Measurements from ENCODE around the gene PTPN1.

The PTPN1 gene

GRCh38 chr20:50513169-50514034 lies 3.2 kb downstream of the PTPN1 start:
- DNase-seq (ENCODE audit: low spot score), result no peak

- no peak for DNase-seq (ENCODE audit: low spot score)
These were observed 3.8 kb downstream of the PTPN1 start for GRCh38 chr20:50514035-50514337.

- DNase-seq (ENCODE audit: low spot score), result no peak
These were observed 4.6 kb downstream of the PTPN1 start for GRCh38 chr20:50514750-50515149.

GRCh38 chr20:50515471-50516106 lies 5.4 kb downstream of the PTPN1 start:
- DNase-seq (ENCODE audit: low spot score), result no peak

- DNase-seq (ENCODE audit: low spot score), result no peak
These were observed 6.2 kb downstream of the PTPN1 start for GRCh38 chr20:50516180-50516934.

GRCh38 chr20:50516935-50517816 lies 7.0 kb downstream of the PTPN1 start:
- no peak for DNase-seq (ENCODE audit: low spot score)

- DNase-seq (ENCODE audit: low spot score), result no peak
These were observed 7.6 kb downstream of the PTPN1 start for GRCh38 chr20:50517817-50518154.

GRCh38 chr20:50518270-50518721 lies 8.1 kb downstream of the PTPN1 start:
- DNase-seq (ENCODE audit: low spot score), result no peak

GRCh38 chr20:50519036-50519762 lies 9.0 kb downstream of the PTPN1 start:
- DNase-seq (ENCODE audit: low spot score), result no peak

GRCh38 chr20:50520222-50520880 lies 10.2 kb downstream of the PTPN1 start:
- DNase-seq (ENCODE audit: low spot score), result no peak

- DNase-seq (ENCODE audit: low spot score), result no peak
These were observed 11.3 kb downstream of the PTPN1 start for GRCh38 chr20:50521221-50522052.

GRCh38 chr20:50522053-50522674 lies 12.0 kb downstream of the PTPN1 start:
- no peak for DNase-seq (ENCODE audit: low spot score)

GRCh38 chr20:50523552-50524167 lies 13.5 kb downstream of the PTPN1 start:
- DNase-seq (ENCODE audit: low spot score), result no peak

GRCh38 chr20:50525681-50526080 lies 15.5 kb downstream of the PTPN1 start:
- no peak for DNase-seq (ENCODE audit: low spot score)

- DNase-seq (ENCODE audit: low spot score), result no peak
These were observed 16.3 kb downstream of the PTPN1 start for GRCh38 chr20:50526403-50526989.

- no peak for DNase-seq (ENCODE audit: low spot score)
These were observed 17.0 kb downstream of the PTPN1 start for GRCh38 chr20:50527068-50527605.

GRCh38 chr20:50528129-50528528 lies 17.9 kb downstream of the PTPN1 start:
- no peak for DNase-seq (ENCODE audit: low spot score)

- no peak for DNase-seq (ENCODE audit: low spot score)
These were observed 18.7 kb downstream of the PTPN1 start for GRCh38 chr20:50528804-50529351.
